ENCODE data around the gene MAP4K4. TPM values are rescaled to one million over a fixed set of nuclear protein-coding genes. Genes with fewer than 3 reads are reported as not detected.
"Not testable (repeated sequence)": the region's sequence is repeated elsewhere in the genome, so short reads cannot be mapped to it uniquely, and the experiment has no call there.

MAP4K4 gene
- polyA plus RNA-seq, 3 donors: 5.3 to 66.9 (median 8.7) TPM

DNA sequence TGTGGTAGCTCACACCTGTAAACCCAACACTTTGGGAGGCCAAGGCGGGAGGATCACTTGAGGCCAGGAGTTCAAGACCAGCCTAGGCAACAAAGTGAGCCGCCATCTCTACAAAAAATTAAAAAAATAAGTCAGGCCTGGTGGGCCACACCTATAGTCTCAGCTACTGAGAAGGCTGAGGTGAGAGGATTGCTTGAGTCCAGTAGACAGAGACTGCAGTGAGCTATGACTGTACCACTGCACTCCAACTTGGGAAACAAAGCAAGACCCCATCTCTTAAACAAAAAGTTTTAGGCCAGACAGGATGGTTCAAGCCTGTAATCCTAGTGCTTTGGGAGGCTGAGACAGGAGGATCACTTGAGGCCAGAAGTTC is 224.4 kb downstream of the MAP4K4 start:
- Histone ChIP-seq H2AFZ (ENCODE audit: insufficient read depth, low read depth, low read length, poor library complexity, severe bottlenecking) (no peak overlapping the region), H4K20me1 (ENCODE audit: insufficient read depth, low read length) (no peaks in the 10 kb centered on the region), H3K36me3 (replicated peaks in 1 of 2; ENCODE audit: control insufficient read depth in 1 of 2, insufficient read depth in 2 of 2, low read length in 2 of 2) (peaks cover 0 to 16% of the 10 kb centered on the region in 2 donors), H3K9me3 (replicated peaks in 1 of 2; ENCODE audit: control insufficient read depth in 1 of 2, insufficient read depth in 1 of 2, low read length in 2 of 2) (peaks cover 28 to 37% of the 10 kb centered on the region in 2 donors), H3K4me2 (replicated peaks; ENCODE audit: extremely low read depth, low read length, poor library complexity, severe bottlenecking) (no peak overlapping the region), H3K4me1 (ENCODE audit: control insufficient read depth in 1 of 2, insufficient read depth in 2 of 2, low read length in 2 of 2) (peaks cover 28 to 33% of the 10 kb centered on the region in 2 donors), H3K4me3 (replicated peaks in 1 of 3; ENCODE audit: low read depth in 2 of 3, low read length in 3 of 3) (no peak overlapping the region), H3K27ac (ENCODE audit: low read depth in 1 of 2, low read length in 2 of 2) (peak overlapping the region; percentile 81 to 88), H3K79me2 (ENCODE audit: insufficient read depth, low read length) (no peaks in the 10 kb centered on the region), H3K9ac (ENCODE audit: insufficient read depth, low read length, poor library complexity, severe bottlenecking) (no peak overlapping the region), H3K27me3 (ENCODE audit: control insufficient read depth in 2 of 2, insufficient read depth in 2 of 2, low read length in 2 of 2) (no peaks in the 10 kb centered on the region)
- TF ChIP-seq, protein P1, sequence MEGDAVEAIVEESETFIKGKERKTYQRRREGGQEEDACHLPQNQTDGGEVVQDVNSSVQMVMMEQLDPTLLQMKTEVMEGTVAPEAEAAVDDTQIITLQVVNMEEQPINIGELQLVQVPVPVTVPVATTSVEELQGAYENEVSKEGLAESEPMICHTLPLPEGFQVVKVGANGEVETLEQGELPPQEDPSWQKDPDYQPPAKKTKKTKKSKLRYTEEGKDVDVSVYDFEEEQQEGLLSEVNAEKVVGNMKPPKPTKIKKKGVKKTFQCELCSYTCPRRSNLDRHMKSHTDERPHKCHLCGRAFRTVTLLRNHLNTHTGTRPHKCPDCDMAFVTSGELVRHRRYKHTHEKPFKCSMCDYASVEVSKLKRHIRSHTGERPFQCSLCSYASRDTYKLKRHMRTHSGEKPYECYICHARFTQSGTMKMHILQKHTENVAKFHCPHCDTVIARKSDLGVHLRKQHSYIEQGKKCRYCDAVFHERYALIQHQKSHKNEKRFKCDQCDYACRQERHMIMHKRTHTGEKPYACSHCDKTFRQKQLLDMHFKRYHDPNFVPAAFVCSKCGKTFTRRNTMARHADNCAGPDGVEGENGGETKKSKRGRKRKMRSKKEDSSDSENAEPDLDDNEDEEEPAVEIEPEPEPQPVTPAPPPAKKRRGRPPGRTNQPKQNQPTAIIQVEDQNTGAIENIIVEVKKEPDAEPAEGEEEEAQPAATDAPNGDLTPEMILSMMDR (IDR thresholded peaks at IDR 0.05): no peak
- H3K27me3 Mint-ChIP-seq (ENCODE audit: low read depth in 3 of 3): no peaks in the 10 kb centered on the region
- peaks cover 29% of the 10 kb centered on the region for H3K4me1 Mint-ChIP-seq
- no peak for DNase-seq
- H3K27ac Mint-ChIP-seq: peak overlapping the region; percentile 83 to 96 (median 94)
- WGBS (ENCODE audit: insufficient coverage): no CpG with 5 or more reads among the region's 2 CpGs
- H3K36me3 Mint-ChIP-seq: peaks cover 5 to 11% of the 10 kb centered on the region in 2 donors
- H3K9me3 Mint-ChIP-seq: peaks cover 21 to 42% (median 37%) of the 10 kb centered on the region in 7 donors
- H3K4me3 Mint-ChIP-seq: peak overlapping the region in 1 of 2 donors; percentile 26
- intact Hi-C loops (cut with micrococcal nuclease): loop anchor here in 1 of 2 donors (2.0 kb wide), 1 partner anchor 39 kb away; no protein-coding TSS in a partner anchor

DNA sequence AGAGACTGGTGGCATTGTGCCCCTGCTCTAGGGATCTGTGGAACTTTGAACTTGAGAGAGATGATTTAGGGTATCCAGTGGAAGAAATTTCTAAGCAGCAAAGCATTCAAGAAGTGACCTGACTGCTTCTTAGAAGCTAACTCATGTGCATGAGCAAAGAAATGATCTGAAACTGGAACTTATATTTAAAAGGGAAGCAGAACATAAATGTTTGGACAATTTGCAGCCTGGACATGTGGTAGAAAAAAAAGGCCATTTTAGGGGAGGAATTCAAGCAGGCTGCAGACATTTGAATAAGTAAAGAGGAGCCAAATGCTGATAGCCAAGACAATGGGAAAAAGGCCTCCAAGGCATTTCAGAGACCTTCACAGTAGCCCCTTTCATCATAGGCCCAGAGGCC is 226.8 kb downstream of the MAP4K4 start:
- peaks cover 5 to 11% of the 10 kb centered on the region in 2 donors for H3K36me3 Mint-ChIP-seq
- H2AFZ ChIP-seq (ENCODE audit: insufficient read depth, low read depth, low read length, poor library complexity, severe bottlenecking); H3K27ac Mint-ChIP-seq; H3K79me2 ChIP-seq (ENCODE audit: insufficient read depth, low read length); H3K9ac ChIP-seq (ENCODE audit: insufficient read depth, low read length, poor library complexity, severe bottlenecking); H4K20me1 ChIP-seq (ENCODE audit: insufficient read depth, low read length); H3K4me2 ChIP-seq (replicated peaks; ENCODE audit: extremely low read depth, low read length, poor library complexity, severe bottlenecking); H3K27me3 ChIP-seq (ENCODE audit: control insufficient read depth in 2 of 2, insufficient read depth in 2 of 2, low read length in 2 of 2); H3K27ac ChIP-seq (ENCODE audit: low read depth in 1 of 2, low read length in 2 of 2); DNase-seq; H3K4me3 Mint-ChIP-seq; intact Hi-C loops (cut with micrococcal nuclease); H3K27me3 Mint-ChIP-seq (ENCODE audit: low read depth in 3 of 3): not testable (repeated sequence)
- peaks cover 26% of the 10 kb centered on the region for H3K4me1 Mint-ChIP-seq
- Histone ChIP-seq H3K4me3 (replicated peaks in 1 of 3; ENCODE audit: low read depth in 2 of 3, low read length in 3 of 3) (peak overlapping the region in 1 of 3 experiments; percentile 28), H3K36me3 (replicated peaks in 1 of 2; ENCODE audit: control insufficient read depth in 1 of 2, insufficient read depth in 2 of 2, low read length in 2 of 2) (peaks cover 0 to 16% of the 10 kb centered on the region in 2 donors), H3K4me1 (ENCODE audit: control insufficient read depth in 1 of 2, insufficient read depth in 2 of 2, low read length in 2 of 2) (peaks cover 28 to 31% of the 10 kb centered on the region in 2 donors), H3K9me3 (replicated peaks in 1 of 2; ENCODE audit: control insufficient read depth in 1 of 2, insufficient read depth in 1 of 2, low read length in 2 of 2) (peaks cover 40 to 53% of the 10 kb centered on the region in 2 donors)
- peaks cover 29 to 54% (median 52%) of the 10 kb centered on the region in 7 donors for H3K9me3 Mint-ChIP-seq
